Heart left ventricle (tissue), 16 donors: ENCODE measurements around the gene CLEC16A. TPM values are rescaled to one million over a fixed set of nuclear protein-coding genes. Genes with fewer than 3 reads are reported as not detected.
A peak's percentile ranks its signal among the peaks of the same experiment; 100 is the strongest.
"Not testable (repeated sequence)": the region's sequence is repeated elsewhere in the genome, so short reads cannot be mapped to it uniquely, and the experiment has no call there.

Experiments
- ATAC-seq, 4 donors: fragments of 200-7000 bp; cut with Tn5 transposase; one replicate each; pipeline ENCODE4 v1.9.1; 2020 to 2022; ENCODE audit warnings: moderate library complexity in 4 of 4, mild to moderate bottlenecking in 3 of 4, moderate number of reproducible peaks in 1 of 4
- DNase-seq, 5 donors: peaks; one replicate each; pipeline ENCODE4 v3.0.0-alpha.2; 2020
- H3K27ac ChIP-seq, 12 donors: fragments of 200-600 bp; sonication (generic) in 4 of 12; one replicate each; pipeline versions ENCODE4 v1.5.0 to v1.8.0; 2016 to 2022; ENCODE audit warnings: mild to moderate bottlenecking in 2 of 12
- H3K27me3 ChIP-seq, 9 donors: fragments of 200-600 bp; sonication (generic) in 2 of 9; one replicate each; pipeline versions ENCODE4 v1.5.1 to v1.8.0; 2016 to 2022; ENCODE audit warnings: mild to moderate bottlenecking in 3 of 9
- H3K36me3 ChIP-seq, 9 donors: fragments of 200-600 bp; sonication (generic) in 2 of 9; one replicate each; pipeline versions ENCODE4 v1.5.0 to v1.8.0; 2018 to 2022; ENCODE audit warnings: mild to moderate bottlenecking in 2 of 9
- H3K4me1 ChIP-seq, 12 donors: fragments of 200-600 bp; sonication (generic) in 4 of 12; one replicate each; pipeline versions ENCODE4 v1.5.0 to v1.8.0; 2016 to 2022; ENCODE audit warnings: mild to moderate bottlenecking in 3 of 12
- H3K4me3 ChIP-seq, 12 donors: fragments of 200-600 bp; sonication (generic) in 4 of 12; one replicate each; pipeline versions ENCODE4 v1.5.0 to v1.8.0; 2017 to 2022; ENCODE audit warnings: mild to moderate bottlenecking in 9 of 12, moderate library complexity in 4 of 12
- H3K9me3 ChIP-seq, 12 donors: fragments of 200-600 bp; sonication (generic) in 4 of 12; one replicate each; pipeline versions ENCODE4 v1.5.0 to v1.8.0; 2016 to 2022; ENCODE audit warnings: mild to moderate bottlenecking in 1 of 12
- CTCF ChIP-seq, 12 donors: fragments of 200-600 bp; sonication (generic) in 4 of 12; IDR thresholded peaks; one replicate each; pipeline versions ENCODE4 v1.5.0 to v1.8.0; 2018 to 2022; ENCODE audit warnings: antibody characterized with exemption in 12 of 12, mild to moderate bottlenecking in 5 of 12
- POLR2A ChIP-seq, 2 donors: fragments of 450-650 bp; IDR thresholded peaks; one replicate each; pipeline ENCODE4 v1.6.1; 2017; ENCODE audit warnings: antibody characterized with exemption in 2 of 2, mild to moderate bottlenecking in 2 of 2, moderate library complexity in 2 of 2
- WGBS, 4 donors: extraction: QIAGEN DNeasy Blood & Tissue Kit in 2 of 4; methylation state at CpG; one replicate each; pipeline versions ENCODE4 v1.1.5 to v1.1.7; 2013 to 2018; 5-methylcytosine and 5-hydroxymethylcytosine counted together
- intact Hi-C, 10 donors: fragments of 100-400 bp; cut with DNase I; formaldehyde crosslinking; loops; one replicate each; pipeline versions ENCODE4 v1.11.1 to v1.14.2; 2022
- polyA plus RNA-seq, 2 donors: library from polyadenylated mRNA; stranded (reverse); fragments of 200-250 nt; gene quantifications; one replicate each; pipeline ENCODE4 v1.2.3, GENCODE V29; 2013
- total RNA-seq, 9 donors: library from RNA; depleted of rRNA in 2 of 9; stranded (reverse); fragments of >200 nt in 2 of 9; fragmentation: NEBNext Ultra II Directional in 3 of 9; extraction: Animal tissue kit (Norgen Biotek cat#: 25700) in 3 of 9; gene quantifications; one replicate each; pipeline versions ENCODE4 v1.1.0 to v1.2.4, GENCODE V29; 2016 to 2023
- donor health status: ischemic (EF 13 %, LVEDD 7.1; RV severe dilation, severe dysfunction).
- donor health status: healthy with polysubstance abuse.
- donor health status: DM: no; HTN: yes; CAD: no.
- donor health status: DM: no; HTN: no; CAD: no.
- donor health status: ischemic (EF 25% LVEDD 6.9; RV normal size, moderate dysfunction).
- donor health status: ischemic (EF 25% LVEDD 5.7; RV mildly dilated, moderate dysfunction).
- donor health status: healthy.
- donor health status: DM: yes; HTN: yes; CAD: no.
- donor health status: ischemic (EF 35%, LVEDD 5.7; RV mildly dilated, moderate dysfunction).
- donor health status: nonischemic (EF 11% LVEDD 7.7; RV severe dilation, severe dysfunction).
- donor health status: DM: yes; HTN: yes; CAD: no.
- donor health status: PGD.
- donor health status: ischemic (EF 29% LVEDD 5.4; RV normal size, mild dysfunction).
- donor health status: nonischemic (EF 23%, LVEDD 6.1; RV moderate dilation, normal function).

CLEC16A gene
- total and polyA plus RNA-seq, 11 donors, result 13.8 to 41.1 (median 23.7) TPM

- no peak for ATAC-seq
- intact Hi-C loops, result no loop called here
- peaks cover 0 to 9% (median 0%) of the 10 kb centered on the region in 12 donors for H3K4me1 ChIP-seq
- peaks cover 0 to 43% (median 19%) of the 10 kb centered on the region in 12 donors for H3K9me3 ChIP-seq
- no peaks in the 10 kb centered on the region for H3K36me3 ChIP-seq
- no peak overlapping the region for H3K27ac ChIP-seq
- TF ChIP-seq CTCF (IDR thresholded peaks at IDR 0.05) (no peak), POLR2A (IDR thresholded peaks at IDR 0.05) (no peak)
- peaks cover 0 to 2% (median 0%) of the 10 kb centered on the region in 9 donors for H3K27me3 ChIP-seq
- no peak for DNase-seq
- H3K4me3 ChIP-seq, result no peak overlapping the region
- 91 to 97% (median 93%) methylated on average over 3 of the region's 3 CpGs for WGBS, 4 donors
Measured at GRCh38 chr16:11215935-11216556, 271.7 kb downstream of the CLEC16A start.

- no peak for DNase-seq
- no peak overlapping the region for H3K27ac ChIP-seq
- intact Hi-C loops, result no loop called here
Measured at GRCh38 chr16:11217651-11218603, 273.6 kb downstream of the CLEC16A start.

GRCh38 chr16:11218604-11218962, 274.2 kb downstream of the CLEC16A start:
- intact Hi-C loops, result no loop called here
- WGBS, 4 donors, result 85 to 94% (median 90%) methylated on average over 1 of the region's 1 CpG
- no peak for DNase-seq
- no peaks in the 10 kb centered on the region for H3K36me3 ChIP-seq
- TF ChIP-seq CTCF (IDR thresholded peaks at IDR 0.05) (peak in 10 of 12 donors; percentile 7 to 55 (median 29)), POLR2A (IDR thresholded peaks at IDR 0.05) (no peak)
- peaks cover 0 to 15% (median 0%) of the 10 kb centered on the region in 12 donors for H3K4me1 ChIP-seq
- H3K27me3 ChIP-seq, result no peaks in the 10 kb centered on the region
- no peak overlapping the region for H3K4me3 ChIP-seq
- ATAC-seq, result no peak
- peaks cover 0 to 43% (median 19%) of the 10 kb centered on the region in 12 donors for H3K9me3 ChIP-seq
- no peak overlapping the region for H3K27ac ChIP-seq

More at GRCh38 chr16:11217651-11218603, 273.6 kb downstream of the CLEC16A start:
- no peak for ATAC-seq
- Histone ChIP-seq H3K4me3 (no peak overlapping the region), H3K36me3 (no peaks in the 10 kb centered on the region), H3K9me3 (peaks cover 0 to 43% (median 19%) of the 10 kb centered on the region in 12 donors), H3K27me3 (no peaks in the 10 kb centered on the region), H3K4me1 (peaks cover 0 to 9% (median 0%) of the 10 kb centered on the region in 12 donors)
- TF ChIP-seq POLR2A (IDR thresholded peaks at IDR 0.05) (no peak), CTCF (IDR thresholded peaks at IDR 0.05) (no peak)
- WGBS, 4 donors, result 57 to 76% (median 69%) methylated on average over 3 of the region's 3 CpGs

GRCh38 chr16:11219178-11219577, 274.8 kb downstream of the CLEC16A start:
- Histone ChIP-seq H3K27ac (no peak overlapping the region), H3K9me3 (peaks cover 0 to 43% (median 19%) of the 10 kb centered on the region in 12 donors), H3K4me1 (peaks cover 0 to 21% (median 4%) of the 10 kb centered on the region in 12 donors), H3K27me3 (no peaks in the 10 kb centered on the region), H3K4me3 (no peak overlapping the region), H3K36me3 (no peaks in the 10 kb centered on the region)
- TF ChIP-seq POLR2A (IDR thresholded peaks at IDR 0.05) (no peak), CTCF (IDR thresholded peaks at IDR 0.05) (no peak)
- ATAC-seq, result no peak
- no peak for DNase-seq
- intact Hi-C loops, result no loop called here
- WGBS, 4 donors, result 78 to 80% (median 79%) methylated on average over 3 to 4 of the region's 4 CpGs

GRCh38 chr16:11220507-11220906, 276.1 kb downstream of the CLEC16A start:
- not testable (repeated sequence) for DNase-seq, ATAC-seq, H3K27ac ChIP-seq, H3K4me3 ChIP-seq, H3K27me3 ChIP-seq, H3K36me3 ChIP-seq
- Histone ChIP-seq H3K9me3 (peaks cover 0 to 38% (median 18%) of the 10 kb centered on the region in 12 donors), H3K4me1 (peaks cover 0 to 34% (median 10%) of the 10 kb centered on the region in 12 donors)
- intact Hi-C loops, result loop anchor here in 2 of 10 donors (5.0 to 10.0 kb wide), 2 partner anchors 37 to 46 kb away; partner anchors contain the start of gene SOCS1 (in 1 of the 2)
- WGBS, 4 donors, result 71 to 77% (median 76%) methylated on average over 2 of the region's 2 CpGs
